Amygdala (tissue), 56 donors: Measurements from ENCODE around the gene PSMB8.
"Not testable (repeated sequence)": the region's sequence is repeated elsewhere in the genome, so short reads cannot be mapped to it uniquely, and the experiment has no call there.

Source experiments
- DNase-seq, 56 donors: peaks; one replicate each; lab custom pipeline; 2025; lab: John Stamatoyannopoulos, UW

The PSMB8 gene

GRCh38 chr6:32843979-32844838, at the start of gene PSMB8:
PSMB8 (minus strand) TSS chr6:32844047; CDS start chr6:32843996, 51 bp downstream.
- DNase-seq, result peak; percentile 35 to 96 (median 84)

- DNase-seq, result no peak
These were observed 47.0 kb upstream of the PSMB8 start for GRCh38 chr6:32890831-32891230.

GRCh38 chr6:32889533-32889932, 45.7 kb upstream of the PSMB8 start:
- DNase-seq, result no peak

DNA sequence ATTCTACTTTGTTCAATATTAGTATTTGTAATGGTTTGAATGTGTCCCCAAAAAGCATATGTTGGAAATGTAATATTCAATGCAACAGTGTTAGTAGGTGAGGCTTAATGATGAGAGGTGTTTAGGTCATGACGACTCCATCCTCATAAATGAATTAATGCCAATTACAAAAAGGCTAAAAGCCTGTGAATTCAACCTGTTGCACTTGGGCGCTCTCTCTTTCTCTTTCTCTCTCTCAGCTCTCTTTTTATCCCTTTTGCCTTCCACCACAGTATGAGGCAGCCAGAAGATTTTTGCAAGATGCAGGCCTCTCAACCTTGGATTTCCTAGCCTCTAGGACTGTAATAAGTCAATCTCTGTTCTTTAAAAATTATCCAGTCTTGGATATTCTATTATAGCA, 44.7 kb upstream of the PSMB8 start:
- DNase-seq, result no peak

- DNase-seq, result no peak
These were observed 43.8 kb upstream of the PSMB8 start for GRCh38 chr6:32887616-32888015.

GRCh38 chr6:32886681-32887383, 43.0 kb upstream of the PSMB8 start:
- DNase-seq, result peak in 3 of 56 donors; percentile 14 to 54 (median 32)

GRCh38 chr6:32885698-32886286, 41.9 kb upstream of the PSMB8 start:
- peak in 1 of 56 donors; percentile 73 for DNase-seq

DNA sequence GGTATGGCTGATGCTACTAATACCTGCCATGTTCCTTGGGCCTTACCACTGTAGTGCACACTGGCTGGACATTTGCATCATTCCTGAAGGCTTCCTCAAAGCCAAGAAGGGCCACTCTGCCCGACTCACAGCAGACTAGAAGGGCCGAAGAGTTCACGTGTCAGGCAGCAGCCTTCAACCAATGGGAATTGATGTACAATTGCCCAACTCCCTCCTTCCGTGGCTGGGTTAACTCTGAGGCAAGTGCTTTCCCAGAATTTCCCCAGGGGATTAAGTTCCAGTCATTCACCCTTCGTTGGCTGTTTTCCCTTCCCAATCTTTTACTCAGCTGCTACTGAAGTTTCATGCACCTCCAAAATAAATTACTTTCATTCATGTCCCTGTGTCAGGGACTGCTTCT, 39.9 kb upstream of the PSMB8 start:
- DNase-seq, result peak in 6 of 56 donors; percentile 9 to 28 (median 16)

DNA sequence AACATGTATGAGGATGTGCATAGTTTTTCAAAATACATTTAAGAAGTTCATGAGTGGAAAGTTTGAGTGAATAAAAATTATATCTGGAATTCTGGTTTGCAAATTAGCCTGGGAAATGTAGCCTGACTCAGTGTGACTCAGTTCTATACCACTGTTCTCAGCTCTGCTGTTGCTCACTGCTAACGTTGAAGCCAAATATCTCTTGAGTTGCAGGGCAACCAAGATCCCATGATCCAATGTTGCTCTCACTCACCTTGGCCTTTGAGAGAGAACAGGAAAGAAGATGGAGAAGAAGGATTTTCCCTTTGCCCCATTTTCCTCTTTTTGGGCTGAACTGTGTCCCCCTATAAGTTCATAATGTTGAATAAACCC, 39.0 kb upstream of the PSMB8 start:
- no peak for DNase-seq

- DNase-seq, result not testable (repeated sequence)
These were observed 37.1 kb upstream of the PSMB8 start for GRCh38 chr6:32880962-32881361.

DNA sequence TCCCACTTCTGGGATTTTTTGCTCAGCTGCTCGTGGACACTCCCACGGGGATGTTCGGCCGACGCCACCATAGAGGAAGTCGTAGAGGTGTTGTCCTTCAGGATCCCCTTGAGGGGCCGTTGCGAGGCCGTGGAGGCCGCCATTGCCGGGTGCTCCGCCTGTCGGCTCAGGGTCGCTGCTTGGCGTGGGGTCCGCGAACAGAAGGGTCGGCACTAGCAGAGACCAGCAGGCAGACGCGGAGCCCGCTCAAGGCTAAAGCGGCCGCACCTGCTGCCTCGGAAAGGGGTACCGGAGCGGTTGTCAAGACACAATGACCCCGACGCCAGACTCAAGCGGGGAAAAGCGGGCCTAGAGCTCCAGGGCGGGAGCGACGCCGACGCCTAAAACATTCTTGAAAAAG, 35.8 kb upstream of the PSMB8 start:
- DNase-seq, result no peak

DNA sequence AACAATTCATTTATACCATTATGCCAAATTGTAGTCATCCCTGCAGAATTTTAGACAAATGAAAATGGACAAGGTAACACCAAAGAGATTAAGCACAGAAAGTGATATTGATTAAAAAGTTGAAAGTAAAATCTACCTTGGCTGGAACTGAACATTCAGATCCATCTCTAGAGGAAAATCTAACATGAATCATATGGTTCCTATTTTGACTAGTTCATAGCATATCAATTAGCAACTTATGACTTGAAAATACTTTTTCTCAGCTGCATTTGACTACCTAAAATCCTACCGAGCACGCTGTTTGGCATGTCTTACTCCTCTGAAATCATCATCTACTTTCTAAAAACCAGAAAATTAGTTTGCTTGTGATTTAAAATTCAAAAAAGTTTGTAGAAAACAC, 32.8 kb upstream of the PSMB8 start:
- no peak for DNase-seq

- not testable (repeated sequence) for DNase-seq
These were observed 30.1 kb upstream of the PSMB8 start for GRCh38 chr6:32873947-32874346.

DNA sequence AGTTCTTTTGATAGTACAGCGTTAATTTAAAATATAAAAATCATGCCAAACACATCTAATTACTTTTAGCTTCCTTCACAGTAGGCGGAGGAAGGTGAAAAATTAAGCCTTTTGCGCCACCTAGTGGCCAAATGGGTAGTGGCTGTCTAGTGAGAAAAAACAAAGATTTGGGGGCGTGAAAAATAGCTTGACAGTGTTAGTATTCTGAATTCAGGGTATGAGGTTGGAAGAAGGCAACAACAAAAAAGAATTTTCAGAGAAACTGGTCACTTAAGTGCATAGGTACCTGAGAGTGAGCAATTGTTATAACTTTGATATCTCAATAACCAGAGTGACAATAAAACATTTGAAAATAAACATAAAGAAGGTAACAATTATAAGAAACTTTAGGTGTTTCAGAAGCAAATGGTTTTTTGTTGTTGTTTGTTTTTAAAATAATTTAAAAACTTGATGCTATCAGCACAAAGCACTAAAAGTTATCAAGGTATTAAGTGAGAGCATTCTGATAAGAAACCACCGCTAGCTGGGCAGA, 24.5 kb upstream of the PSMB8 start:
- peak in 41 of 56 donors; percentile 15 to 88 (median 47) for DNase-seq

GRCh38 chr6:32867554-32868256, 23.9 kb upstream of the PSMB8 start:
- no peak for DNase-seq

GRCh38 chr6:32867022-32867477, 23.2 kb upstream of the PSMB8 start:
- DNase-seq, result no peak

DNA sequence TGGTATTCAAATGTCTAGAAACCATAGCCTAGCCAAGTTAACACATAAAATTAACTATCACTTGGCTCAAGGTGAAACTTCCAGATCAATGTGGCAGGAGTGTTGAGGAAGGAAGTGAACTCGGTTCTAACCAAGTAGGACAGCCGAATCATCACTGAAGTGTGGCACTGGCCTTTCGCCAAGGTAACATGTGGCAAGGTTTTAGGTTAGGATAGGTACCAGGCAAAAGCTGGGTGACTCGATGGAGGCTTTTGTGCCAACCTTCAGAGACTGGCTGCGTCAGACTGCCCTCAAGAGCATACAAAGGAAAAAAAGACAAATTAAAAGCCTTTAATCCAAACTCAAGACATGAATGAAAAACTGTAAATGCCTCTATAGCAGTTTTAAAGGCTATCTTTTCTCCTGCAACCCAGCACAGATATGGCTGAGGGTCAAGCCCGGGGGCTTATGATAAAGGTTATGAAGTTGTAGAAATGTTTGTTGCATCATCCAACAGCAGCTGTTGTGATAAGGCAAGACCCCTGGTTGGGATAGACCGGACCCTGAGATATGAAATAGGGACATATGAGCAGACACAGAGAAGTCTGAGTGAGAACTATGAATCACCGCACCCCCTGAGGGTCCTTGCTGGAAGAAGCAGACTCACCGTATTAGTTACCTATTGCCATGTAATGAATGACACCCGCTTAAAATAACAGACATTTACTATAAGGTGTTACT, 22.0 kb upstream of the PSMB8 start:
- DNase-seq, result no peak

DNA sequence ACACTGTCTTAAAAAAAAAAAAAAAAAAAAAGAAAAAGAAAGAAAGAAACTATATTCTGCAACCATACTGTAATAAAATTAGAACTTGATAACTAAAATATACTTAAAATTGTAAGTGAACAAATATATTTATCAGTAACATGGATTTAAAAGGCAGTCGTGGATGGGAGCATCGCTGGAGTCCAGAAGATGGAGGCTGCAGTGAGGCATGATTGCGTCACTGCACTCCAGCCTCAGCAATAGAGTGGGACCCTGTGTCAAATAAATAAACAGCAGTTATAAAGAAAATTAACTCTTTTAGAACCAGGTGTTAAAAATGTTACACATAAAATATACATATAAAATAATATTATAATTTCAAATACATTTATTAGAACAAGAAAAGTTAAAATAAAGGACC, 18.9 kb upstream of the PSMB8 start:
- no peak for DNase-seq

DNA sequence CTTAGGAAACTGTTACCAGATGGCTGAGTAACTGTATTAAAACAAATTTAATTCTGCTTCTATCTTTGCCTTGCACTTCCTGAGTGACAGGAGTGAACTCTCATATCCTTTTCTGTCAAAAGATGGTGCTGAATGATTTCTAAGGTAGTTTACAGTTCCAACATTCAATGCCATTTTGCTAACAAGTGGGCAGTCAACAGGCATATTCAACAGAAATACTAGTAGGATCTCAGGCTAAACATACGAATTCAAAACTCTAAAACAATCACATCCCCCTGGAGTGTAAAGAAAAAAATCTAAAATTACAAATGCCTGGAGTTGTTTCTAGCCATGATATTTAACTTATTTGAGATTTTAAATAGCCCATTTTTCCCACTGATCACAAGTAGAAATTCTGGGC, 16.8 kb upstream of the PSMB8 start:
- DNase-seq, result no peak

DNA sequence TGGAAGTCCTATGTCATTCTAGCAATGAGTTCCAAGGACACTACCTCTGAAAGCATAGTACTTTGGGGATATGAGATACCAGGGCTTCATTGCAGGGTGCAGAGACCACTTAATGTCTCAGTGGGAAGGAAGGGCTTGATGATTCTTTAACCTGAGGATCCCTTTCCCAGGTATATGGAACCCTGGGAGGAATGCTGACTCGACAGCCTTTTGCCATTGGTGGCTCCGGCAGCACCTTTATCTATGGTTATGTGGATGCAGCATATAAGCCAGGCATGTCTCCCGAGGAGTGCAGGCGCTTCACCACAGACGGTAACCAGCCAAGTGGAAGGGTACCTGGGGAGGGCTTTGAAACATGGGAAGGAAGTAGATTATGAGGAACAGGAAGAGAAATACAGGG, 14.3 kb upstream of the PSMB8 start:
- no peak for DNase-seq
